Measurements from ENCODE around the gene DUSP7. TPM values are rescaled to one million over a fixed set of nuclear protein-coding genes. Genes with fewer than 3 reads are reported as not detected.
A peak's percentile ranks its signal among the peaks of the same experiment; 100 is the strongest.

The DUSP7 gene
- total RNA-seq, 1 donor from 2014 or later: 21.2 TPM

DNA sequence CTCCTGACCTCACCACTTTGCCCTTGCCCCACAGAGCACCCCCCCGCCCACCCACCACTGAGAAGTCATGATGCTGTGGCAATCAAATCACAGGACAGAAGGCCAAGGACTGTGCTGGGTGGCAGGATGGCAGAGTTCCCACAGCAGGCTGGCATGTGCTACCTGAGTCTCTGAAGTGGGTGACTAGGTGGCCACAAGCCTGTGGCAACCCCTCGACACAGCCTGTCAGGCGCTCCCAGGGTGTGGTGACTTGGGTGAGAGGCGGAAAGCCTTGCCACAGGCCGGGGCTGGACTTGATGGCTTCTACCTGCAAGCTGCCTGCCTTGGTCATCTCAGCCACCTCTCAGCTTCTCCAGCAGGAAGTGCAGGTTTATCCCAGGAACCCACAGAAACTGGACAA is 15.6 kb upstream of the DUSP7 start:
- intact Hi-C loops (cut with DNase I): no loop called here
- DNase-seq (ENCODE audit: low spot score): no peak

DNA sequence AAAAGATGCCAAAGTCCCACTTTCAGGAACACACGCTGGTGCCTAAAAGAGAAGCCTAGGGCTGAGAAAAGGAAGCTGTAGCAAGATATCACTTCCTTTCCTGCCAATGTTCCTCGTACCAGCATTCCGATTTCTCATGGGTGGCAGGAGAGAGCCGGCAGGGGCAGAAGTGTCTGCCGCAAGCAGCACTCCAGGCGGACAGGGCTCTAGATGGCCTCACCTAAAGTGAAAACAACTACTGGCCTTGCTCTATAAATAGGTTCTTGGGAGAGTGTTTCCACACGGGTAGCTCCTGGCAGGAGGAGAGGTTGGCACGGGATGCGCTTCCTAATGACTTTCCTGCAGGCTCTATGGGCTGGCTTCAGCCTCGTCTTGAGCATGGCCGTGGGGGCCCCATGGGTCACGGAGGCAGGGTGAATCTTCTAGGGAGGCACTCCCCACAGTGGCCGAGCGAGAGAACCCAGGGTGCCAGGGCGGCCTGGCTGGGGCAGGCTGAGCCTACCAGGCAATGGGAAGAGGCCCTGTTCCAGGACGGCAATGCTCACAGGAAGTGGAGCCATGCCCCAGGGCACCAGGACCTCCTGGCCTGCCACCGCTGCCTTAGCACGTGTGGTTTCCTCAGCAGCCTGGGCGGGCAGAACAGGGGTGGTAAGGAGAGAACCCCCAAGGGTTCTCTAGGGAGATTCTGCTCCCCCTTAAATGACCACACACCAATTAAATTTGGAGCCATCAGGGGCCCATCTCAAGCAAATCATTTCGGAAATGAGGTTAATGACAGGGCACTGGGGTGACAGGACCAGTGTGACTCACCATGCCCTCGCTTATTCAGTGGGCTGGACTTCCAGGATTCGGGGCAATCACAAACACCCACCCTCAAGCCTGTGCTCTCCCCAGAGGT is 14.6 kb upstream of the DUSP7 start:
- DNase-seq (ENCODE audit: low spot score): no peak
- intact Hi-C loops (cut with DNase I): no loop called here

DNA sequence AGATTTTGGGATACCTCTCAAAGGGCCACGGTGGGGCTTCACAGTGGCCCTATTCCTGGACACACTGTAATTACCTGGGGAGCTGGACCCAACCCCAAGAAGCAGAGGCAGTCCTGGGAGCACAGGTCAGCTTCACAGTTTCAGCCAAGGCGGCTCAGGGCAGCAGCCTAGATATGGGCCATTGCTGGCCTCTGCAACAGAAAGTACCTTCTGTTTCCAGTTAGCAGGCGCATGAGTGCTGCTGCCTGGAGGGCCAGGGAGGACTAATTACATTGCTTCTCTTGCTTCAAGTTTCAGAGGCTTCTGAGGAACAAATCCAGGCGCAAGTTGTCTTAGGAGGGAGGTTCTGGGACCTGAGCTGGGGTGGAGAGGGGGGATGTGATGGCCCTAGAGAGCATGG is 13.5 kb upstream of the DUSP7 start:
- intact Hi-C loops (cut with DNase I): no loop called here
- no peak for DNase-seq (ENCODE audit: low spot score)

DNA sequence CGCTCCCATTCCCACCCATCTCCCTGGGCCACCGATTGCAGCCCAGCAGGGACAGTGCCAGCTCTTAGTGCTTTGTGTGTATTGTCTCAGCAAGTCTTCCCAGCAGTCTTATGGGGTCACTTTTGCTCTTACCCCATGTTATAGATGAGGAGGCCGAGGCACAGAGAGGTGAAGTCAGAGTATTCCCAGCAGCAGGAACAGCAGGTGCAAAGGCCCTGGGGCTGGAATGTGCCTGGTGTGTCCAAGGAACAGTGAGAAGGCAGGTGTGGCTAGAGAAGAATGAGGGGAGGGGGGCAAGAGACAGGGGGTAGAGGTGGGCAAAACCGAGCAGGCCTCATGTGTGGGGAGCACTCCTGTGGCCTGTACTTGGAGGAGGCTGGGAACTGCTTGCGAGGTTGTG is 12.8 kb upstream of the DUSP7 start:
- intact Hi-C loops (cut with DNase I): no loop called here
- no peak for DNase-seq (ENCODE audit: low spot score)

DNA sequence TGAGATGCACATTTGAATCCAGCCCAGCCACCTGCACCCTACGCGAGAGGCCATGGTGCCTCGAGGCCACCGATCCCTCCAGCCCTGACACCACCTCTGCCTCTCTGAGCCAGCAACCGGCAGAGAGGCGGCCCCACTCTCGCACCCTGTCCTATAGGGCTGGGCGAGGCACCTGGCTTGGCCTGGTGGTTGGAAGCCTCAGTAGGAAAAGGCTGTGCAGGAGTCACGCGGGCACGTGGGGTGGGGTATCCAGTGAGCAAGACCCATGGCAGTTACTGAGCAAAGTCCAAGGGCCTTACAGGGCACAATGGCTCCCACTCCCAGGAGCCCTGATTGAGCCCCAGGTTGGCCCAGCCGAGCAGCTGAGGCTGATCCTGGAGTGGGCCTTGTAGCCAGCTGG is 12.4 kb upstream of the DUSP7 start:
- intact Hi-C loops (cut with DNase I): no loop called here
- no peak for DNase-seq (ENCODE audit: low spot score)

DNA sequence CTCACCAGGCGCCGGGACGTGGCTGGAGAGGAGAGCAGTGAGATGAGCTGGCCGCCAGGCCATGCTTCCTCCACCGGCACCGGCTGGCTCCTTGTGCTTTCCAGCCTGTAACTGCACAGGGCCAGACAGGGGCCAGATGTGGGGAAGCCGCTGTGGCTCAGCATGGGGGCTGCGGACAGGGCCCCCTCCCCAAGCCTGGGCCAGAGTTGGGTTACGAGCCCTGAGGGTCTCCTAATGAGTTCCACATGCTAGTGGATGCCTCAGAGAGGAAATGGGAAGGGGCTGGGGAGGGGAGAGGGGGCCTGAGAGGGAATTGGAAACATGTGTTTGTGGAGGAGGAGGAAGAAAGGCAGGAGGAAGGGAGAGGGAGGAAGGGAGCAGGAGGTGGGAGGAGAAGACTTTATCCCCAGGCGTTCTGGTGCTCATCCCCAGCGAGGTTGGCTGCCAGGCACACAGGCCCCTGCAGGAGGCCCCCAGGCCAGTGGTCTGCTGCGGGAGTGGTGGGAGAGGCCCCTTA is 11.7 kb upstream of the DUSP7 start:
- intact Hi-C loops (cut with DNase I): no loop called here
- DNase-seq (ENCODE audit: low spot score): no peak

DNA sequence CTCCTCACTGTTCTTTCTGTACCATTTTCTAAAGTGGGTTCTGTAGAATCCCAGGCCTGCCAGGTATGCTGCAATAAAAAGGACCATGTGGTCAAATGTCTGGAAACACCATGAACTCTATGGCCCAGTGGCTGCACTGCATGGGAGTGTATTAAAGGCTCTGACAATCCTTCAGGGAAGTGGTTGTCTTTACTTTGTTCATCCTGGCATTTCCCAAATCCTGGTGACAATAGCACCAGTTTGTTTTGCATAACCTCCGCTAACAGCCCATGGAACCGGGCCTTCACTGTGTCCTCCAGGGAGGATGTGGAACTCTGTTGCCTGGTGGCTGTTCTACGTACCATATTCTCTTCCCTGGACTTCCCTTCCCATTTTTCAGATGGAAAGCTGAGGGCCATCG is 11.2 kb upstream of the DUSP7 start:
- intact Hi-C loops (cut with DNase I): no loop called here
- DNase-seq (ENCODE audit: low spot score): no peak

DNA sequence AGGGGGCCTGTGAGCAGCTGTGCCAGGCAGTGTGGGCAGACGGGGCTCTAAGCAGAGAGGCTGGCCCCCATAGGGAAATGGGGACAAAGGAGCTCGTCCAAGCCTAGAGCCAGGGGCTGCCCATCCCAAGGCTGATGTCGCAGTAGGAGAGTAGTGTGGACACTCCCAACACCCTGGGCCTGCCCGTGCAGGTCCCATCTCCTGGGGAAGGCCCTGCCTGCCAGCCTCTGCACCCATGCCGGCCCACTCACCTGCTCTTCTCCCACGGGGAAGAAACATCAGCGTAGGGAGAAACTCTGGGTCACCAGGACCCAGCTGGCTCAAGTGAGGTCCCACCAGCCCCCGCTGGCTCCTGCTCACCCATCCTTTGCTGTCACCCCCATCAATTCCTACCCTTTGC is 10.7 kb upstream of the DUSP7 start:
- intact Hi-C loops (cut with DNase I): no loop called here
- DNase-seq (ENCODE audit: low spot score): no peak

DNA sequence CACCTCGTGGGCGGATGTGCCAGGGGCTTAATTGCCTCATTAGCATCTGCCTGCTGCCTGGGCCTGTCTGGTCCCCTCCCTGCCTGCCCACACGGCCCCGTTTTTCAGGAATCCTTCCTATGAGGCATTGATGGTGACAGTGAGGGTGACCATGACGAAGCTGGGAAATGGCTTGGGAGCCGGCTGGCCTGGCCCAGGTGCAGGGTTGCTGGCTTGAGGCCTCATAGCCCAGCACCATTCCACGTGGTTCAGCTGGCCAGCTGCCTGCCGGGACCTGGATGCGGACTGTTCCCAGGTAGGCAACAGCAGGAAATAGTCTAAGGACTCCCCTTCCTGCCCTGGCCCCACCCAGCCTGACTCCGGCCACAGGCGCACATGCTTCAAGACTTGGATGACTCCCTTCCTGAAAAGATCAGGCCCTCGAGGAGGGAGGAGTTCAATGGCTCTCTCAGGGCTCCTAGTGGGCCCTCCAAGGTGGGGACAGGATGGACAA is 8.9 kb upstream of the DUSP7 start:
- intact Hi-C loops (cut with DNase I): no loop called here
- DNase-seq (ENCODE audit: low spot score): no peak

DNA sequence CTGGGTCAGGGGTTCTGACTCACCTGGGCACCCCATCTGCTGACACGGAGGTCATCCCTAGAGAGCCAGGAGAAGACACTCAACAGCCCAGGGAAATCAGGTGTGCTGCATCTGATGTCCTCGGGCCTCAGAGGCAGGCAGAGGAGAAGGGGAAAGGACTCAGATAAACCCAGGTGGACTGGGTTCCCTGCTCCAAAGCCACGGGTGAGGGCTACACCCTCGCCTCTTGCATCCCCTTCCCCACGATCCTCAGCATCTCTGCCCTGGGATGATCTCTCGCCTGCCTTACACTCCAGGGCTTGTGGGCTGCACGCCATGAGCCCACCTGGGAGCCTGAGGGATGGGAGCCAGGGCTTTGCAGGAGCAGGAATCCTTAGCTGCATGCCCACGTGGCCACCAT is 8.2 kb upstream of the DUSP7 start:
- DNase-seq (ENCODE audit: low spot score): no peak
- intact Hi-C loops (cut with DNase I): no loop called here

DNA sequence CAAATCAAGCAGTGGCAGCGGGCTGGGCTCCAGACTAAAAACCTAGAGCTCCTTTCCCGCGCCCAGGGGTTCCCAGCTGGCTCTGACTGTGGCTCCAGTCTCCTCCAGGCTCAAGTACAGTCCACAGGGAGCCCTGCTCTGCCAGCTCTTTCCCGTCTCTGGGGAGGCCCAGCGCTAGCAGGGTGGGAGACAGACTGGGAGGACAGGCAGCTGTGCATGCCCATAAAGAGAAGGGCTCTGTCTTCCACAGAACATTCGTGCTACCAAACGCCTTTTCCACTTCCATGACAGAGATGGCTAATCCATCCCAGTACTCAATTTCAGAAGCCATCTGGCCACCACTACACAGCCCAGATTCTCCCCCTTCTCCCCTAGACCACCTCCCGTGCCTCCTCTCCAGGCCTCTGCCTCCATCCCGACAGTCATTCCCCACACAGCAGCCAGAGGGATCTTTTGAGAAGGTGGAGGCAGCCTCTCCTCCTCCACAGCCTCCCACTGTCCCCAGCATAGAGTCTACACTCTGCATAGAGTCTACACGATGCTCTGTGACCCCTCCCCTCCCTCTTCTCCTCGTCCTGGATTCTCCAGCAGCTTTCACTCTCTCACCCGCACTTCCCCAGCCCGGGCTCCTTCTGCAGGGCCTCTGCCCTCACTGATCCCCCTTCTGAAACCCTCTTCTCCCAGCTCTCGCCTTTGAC is 6.8 kb upstream of the DUSP7 start:
- intact Hi-C loops (cut with DNase I): no loop called here
- DNase-seq (ENCODE audit: low spot score): no peak

DNA sequence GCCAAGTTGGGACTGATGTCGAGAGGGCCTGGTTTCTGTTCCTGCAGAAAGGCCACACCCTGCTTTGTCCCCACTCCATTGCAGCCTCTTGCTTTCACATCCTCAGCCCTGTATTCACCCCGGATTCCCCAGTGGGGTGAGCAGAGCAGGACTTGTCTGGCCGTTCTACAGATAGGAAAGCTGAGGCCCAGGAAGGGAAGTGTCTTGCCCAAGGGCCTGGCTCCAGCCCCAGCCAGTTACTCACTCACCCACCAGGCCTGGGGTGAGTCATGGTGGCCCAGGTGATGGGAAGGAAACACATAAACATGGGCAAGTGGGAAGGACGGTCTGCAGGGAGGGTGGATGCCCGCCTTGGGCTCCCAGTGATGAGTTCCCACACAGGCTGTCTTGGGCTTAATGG is 6.1 kb upstream of the DUSP7 start:
- intact Hi-C loops (cut with DNase I): no loop called here
- DNase-seq (ENCODE audit: low spot score): no peak

DNA sequence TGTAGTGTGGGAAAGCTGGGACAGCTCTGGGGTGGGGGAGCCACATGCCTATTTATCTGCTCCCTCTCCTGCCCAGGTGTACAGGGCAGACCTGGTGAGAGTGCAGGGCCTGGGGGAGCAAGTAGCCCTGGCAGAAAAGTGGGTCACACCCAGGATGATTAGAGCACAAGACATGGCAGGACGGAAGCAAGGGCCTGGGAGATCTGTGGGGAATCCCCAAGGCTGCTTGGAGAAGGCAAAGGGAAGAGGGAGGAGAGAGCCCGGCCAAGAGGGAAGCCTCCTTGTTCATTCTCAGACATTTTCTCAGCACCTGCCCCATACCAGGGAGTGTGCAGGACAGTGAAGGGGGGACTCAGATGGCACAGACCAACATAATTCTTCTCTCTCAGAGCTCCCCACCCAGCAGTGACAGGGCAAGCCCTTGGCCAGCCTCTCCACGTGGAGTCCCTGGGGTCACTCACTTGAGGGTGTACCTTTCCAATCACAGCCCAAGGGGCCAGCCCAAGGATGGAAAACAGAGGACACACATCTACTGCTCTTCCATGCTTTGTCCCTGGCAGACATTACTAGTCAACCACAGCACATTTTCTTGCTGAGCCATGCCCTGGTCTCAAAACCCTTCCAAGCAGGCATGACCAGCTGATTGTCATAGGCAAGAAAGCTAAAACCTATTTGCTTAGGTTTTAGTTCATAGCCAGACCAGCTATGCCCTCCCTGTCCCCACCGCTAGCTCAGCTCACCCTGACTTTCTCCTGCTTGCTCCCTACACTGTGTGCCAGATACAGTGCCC is 4.9 kb upstream of the DUSP7 start:
- no peak for DNase-seq (ENCODE audit: low spot score)
- intact Hi-C loops (cut with DNase I): no loop called here

DNA sequence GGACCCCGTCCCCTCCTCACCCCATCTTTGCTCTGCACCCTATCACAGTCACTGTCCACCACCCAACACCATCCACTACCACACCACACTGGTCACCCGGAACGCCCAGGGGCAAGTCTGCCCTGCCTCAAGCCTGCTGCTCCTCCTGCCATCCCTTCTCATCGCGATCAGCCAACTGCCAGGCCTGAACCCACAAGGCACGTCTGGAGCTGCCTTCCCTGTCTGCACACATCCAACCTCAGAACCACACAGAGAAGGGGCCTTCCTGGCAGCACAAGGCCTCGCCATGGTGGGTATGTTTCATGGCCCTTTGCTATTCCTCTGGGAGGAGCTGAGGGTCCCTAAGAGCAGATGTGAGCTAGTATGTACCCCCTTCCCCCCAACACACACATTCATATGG is 3.4 kb upstream of the DUSP7 start:
- intact Hi-C loops (cut with DNase I): no loop called here
- DNase-seq (ENCODE audit: low spot score): no peak

DNA sequence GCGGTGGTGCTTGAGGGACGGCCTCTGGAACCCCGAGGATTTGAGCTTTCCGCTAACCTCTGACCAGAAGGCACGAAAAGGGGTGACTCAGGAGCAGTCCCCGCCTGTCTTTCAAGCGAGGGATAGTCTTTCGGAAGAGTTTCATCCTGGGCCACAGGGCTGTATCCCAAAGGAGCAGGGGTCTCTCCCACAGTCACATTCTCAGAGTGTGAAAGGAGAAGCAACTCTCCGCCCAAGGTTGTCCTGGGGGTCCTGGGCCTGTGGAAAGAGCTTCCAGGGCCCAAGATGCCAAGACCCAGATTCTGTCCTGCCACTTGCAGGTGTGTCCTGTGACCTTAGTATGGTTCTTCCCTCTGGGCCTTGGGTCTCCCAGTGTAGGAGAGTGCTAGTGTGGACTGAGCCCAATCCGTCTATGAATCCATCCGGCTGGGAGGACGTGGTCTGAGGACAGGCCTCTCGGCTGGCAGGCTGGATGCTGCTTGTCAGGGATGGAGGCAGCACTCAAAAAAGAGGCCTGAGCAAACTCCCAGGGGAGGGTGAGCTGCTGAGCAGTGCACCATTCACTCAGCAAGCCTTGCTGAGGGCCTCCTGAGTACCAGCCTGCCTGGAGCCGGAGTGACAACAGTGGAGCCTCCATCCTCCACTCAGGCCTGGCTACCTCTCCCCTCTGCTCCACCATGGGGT is 1.6 kb upstream of the DUSP7 start:
- intact Hi-C loops (cut with DNase I): no loop called here
- no peak for DNase-seq (ENCODE audit: low spot score)

DNA sequence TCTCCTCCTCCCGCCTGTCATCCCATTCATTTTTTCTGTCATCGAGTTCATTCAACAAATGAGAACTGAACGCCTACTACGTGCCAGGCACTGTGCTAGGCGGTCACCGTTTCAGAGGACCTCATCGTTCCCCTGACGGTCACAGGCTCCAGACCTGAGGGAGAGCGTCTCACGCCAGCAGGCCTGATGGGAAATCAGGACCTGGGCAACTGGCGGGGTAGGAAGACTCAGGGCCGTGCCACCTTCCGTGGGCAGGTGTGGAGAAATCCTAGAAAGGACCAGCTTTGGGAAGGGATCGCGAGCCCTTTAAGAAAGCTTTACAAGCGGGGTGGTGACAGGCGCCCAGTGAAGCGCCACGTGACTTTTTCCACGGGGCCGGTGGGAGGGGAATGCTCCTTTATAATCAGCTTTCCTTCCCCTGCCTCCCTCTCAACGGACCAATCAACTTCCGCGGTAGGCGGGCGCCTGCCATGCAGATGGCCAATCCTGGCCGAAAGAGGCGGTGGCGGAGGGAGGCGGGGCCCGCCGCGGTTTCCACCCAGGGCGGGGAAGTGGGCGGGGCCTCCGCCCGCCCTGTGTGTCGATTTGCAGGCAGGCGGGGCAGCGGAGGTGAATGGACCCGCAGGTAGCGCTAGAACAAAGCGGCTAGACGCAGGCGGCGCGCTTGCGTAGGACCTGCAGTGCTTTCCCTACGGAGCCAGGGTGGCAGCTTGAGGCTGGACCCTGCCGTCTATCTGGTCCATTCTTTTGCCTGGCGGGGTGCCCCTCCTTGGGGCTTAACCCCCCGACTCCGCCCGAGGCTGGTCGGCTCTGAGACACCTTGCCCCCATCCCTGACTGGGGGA is 819 bp upstream of the DUSP7 start:
- peak; percentile 100 for DNase-seq (ENCODE audit: low spot score)
- intact Hi-C loops (cut with DNase I): loop anchor here (1.0 kb wide), 1 partner anchor 51 kb away; no protein-coding TSS in a partner anchor

DNA sequence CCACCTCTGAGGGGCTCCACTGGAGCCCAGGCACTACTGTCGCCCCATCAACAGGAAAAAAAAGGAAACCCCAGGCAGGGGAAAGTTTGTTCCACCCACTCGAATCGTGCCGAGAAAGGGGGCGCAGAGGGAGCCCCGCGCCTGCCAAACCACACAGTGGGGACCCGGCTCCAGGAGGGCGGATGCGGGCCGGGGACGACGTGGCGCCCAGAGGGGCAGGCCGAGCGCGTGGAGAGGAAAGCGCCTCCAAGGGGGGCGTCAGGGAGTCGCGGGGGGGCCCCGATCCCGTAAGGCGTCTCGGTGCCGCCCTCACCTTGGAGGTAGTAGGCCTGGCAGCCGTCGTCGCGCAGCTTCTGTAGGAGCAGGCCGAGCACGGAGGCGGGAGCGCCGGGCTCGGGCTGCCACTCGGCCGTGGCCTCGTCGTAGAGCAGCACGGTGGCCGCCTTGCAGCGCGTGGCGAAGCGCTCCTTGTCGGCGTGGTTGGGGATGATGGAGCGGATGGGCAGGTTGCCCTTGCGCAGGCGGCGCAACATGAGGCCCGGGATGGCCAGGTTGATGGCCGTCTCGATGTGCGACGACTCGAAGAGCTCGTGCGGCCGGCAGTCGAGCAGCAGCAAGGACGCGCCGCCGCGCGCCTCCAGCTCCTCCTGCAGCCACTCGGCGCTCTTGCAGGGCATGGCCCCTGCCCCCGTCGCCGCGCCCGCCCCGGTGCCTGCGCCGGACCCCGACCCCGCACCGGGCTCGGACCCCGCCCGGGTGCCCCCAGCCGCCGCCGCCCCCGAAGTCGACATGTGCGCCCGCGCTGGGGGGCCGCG is 627 bp downstream of the DUSP7 start:
- intact Hi-C loops (cut with DNase I): loop anchor here (1.0 kb wide), 1 partner anchor 53 kb away; no protein-coding TSS in a partner anchor
- DNase-seq (ENCODE audit: low spot score): no peak

All from cardiac septum (tissue), 1 donor.